Measurements from ENCODE around the gene ATP1B4. TPM values are rescaled to one million over a fixed set of nuclear protein-coding genes. Genes with fewer than 3 reads are reported as not detected.

The ATP1B4 gene
- total and polyA plus RNA-seq, 2 donors (not counting 1 experiment from before 2014, with no cell fraction given) = not detected

- DNase-seq (ENCODE audit: low read depth in 2 of 2) = peak in 1 of 2 donors; percentile 55
- Histone ChIP-seq H3K36me3 (ENCODE audit: control insufficient read depth, insufficient read depth, low read length) (no peaks in the 10 kb centered on the region), H3K4me3 (replicated peaks in 1 of 4; ENCODE audit: control extremely low read depth in 1 of 4, insufficient read depth in 1 of 4, low read depth in 3 of 4, low read length in 4 of 4) (no peak overlapping the region), H3K4me2 (ENCODE audit: extremely low read depth, insufficient read depth, low read length) (no peak overlapping the region), H3K4me1 (ENCODE audit: control insufficient read depth, extremely low read depth, insufficient read depth, low read length) (no peaks in the 10 kb centered on the region), H2AFZ (ENCODE audit: low read length) (no peak overlapping the region), H3K9me3 (ENCODE audit: control insufficient read depth, insufficient read depth, low read depth, low read length) (no peaks in the 10 kb centered on the region), H4K20me1 (ENCODE audit: control insufficient read depth, extremely low read depth, insufficient read depth, low read length) (no peaks in the 10 kb centered on the region), H3K27me3 (ENCODE audit: control insufficient read depth, insufficient read depth, low read length) (no peaks in the 10 kb centered on the region), H3K79me2 (ENCODE audit: control insufficient read depth, insufficient read depth, low read length) (no peaks in the 10 kb centered on the region), H3K27ac (ENCODE audit: insufficient read depth, low read length) (no peak overlapping the region), H3K9ac (ENCODE audit: insufficient read depth, low read length) (no peak overlapping the region)
- no peak for TF ChIP-seq CTCF (conservative IDR thresholded peaks at IDR 0.05 in 1 of 2, IDR thresholded peaks at IDR 0.05 in 1 of 2; ENCODE audit: low read depth in 1 of 2, low read length in 2 of 2)
- TF ChIP-seq EZH2 (IDR thresholded peaks at IDR 0.05; ENCODE audit: low read length, missing control alignments) = no peak
Measured at GRCh38 chrX:120316587-120317283, 45.2 kb upstream of the ATP1B4 start.

GRCh38 chrX:120318411-120318810 lies 43.5 kb upstream of the ATP1B4 start:
- no peaks in the 10 kb centered on the region for H3K79me2 ChIP-seq (ENCODE audit: control insufficient read depth, insufficient read depth, low read length)
- H4K20me1 ChIP-seq (ENCODE audit: control insufficient read depth, extremely low read depth, insufficient read depth, low read length) = no peaks in the 10 kb centered on the region
- no peak overlapping the region for H3K4me3 ChIP-seq (replicated peaks in 1 of 4; ENCODE audit: control extremely low read depth in 1 of 4, insufficient read depth in 1 of 4, low read depth in 3 of 4, low read length in 4 of 4)
- no peak overlapping the region for H3K4me2 ChIP-seq (ENCODE audit: extremely low read depth, insufficient read depth, low read length)
- DNase-seq (ENCODE audit: low read depth in 2 of 2) = no peak
- no peaks in the 10 kb centered on the region for H3K36me3 ChIP-seq (ENCODE audit: control insufficient read depth, insufficient read depth, low read length)
- no peaks in the 10 kb centered on the region for H3K27me3 ChIP-seq (ENCODE audit: control insufficient read depth, insufficient read depth, low read length)
- H3K4me1 ChIP-seq (ENCODE audit: control insufficient read depth, extremely low read depth, insufficient read depth, low read length) = no peaks in the 10 kb centered on the region
- no peak overlapping the region for H2AFZ ChIP-seq (ENCODE audit: low read length)
- TF ChIP-seq CTCF (conservative IDR thresholded peaks at IDR 0.05 in 1 of 2, IDR thresholded peaks at IDR 0.05 in 1 of 2; ENCODE audit: low read depth in 1 of 2, low read length in 2 of 2) (no peak), EZH2 (IDR thresholded peaks at IDR 0.05; ENCODE audit: low read length, missing control alignments) (no peak)
- no peak overlapping the region for H3K27ac ChIP-seq (ENCODE audit: insufficient read depth, low read length)
- H3K9ac ChIP-seq (ENCODE audit: insufficient read depth, low read length) = no peak overlapping the region
- H3K9me3 ChIP-seq (ENCODE audit: control insufficient read depth, insufficient read depth, low read depth, low read length) = no peaks in the 10 kb centered on the region

GRCh38 chrX:120321520-120322281 lies 40.2 kb upstream of the ATP1B4 start:
- Histone ChIP-seq H4K20me1 (ENCODE audit: control insufficient read depth, extremely low read depth, insufficient read depth, low read length) (no peaks in the 10 kb centered on the region), H3K4me3 (replicated peaks in 1 of 4; ENCODE audit: control extremely low read depth in 1 of 4, insufficient read depth in 1 of 4, low read depth in 3 of 4, low read length in 4 of 4) (no peak overlapping the region), H3K79me2 (ENCODE audit: control insufficient read depth, insufficient read depth, low read length) (no peaks in the 10 kb centered on the region), H3K4me2 (ENCODE audit: extremely low read depth, insufficient read depth, low read length) (no peak overlapping the region), H3K9me3 (ENCODE audit: control insufficient read depth, insufficient read depth, low read depth, low read length) (no peaks in the 10 kb centered on the region), H3K9ac (ENCODE audit: insufficient read depth, low read length) (no peak overlapping the region), H2AFZ (ENCODE audit: low read length) (no peak overlapping the region), H3K27ac (ENCODE audit: insufficient read depth, low read length) (no peak overlapping the region), H3K36me3 (ENCODE audit: control insufficient read depth, insufficient read depth, low read length) (no peaks in the 10 kb centered on the region), H3K27me3 (ENCODE audit: control insufficient read depth, insufficient read depth, low read length) (no peaks in the 10 kb centered on the region), H3K4me1 (ENCODE audit: control insufficient read depth, extremely low read depth, insufficient read depth, low read length) (no peaks in the 10 kb centered on the region)
- TF ChIP-seq CTCF (conservative IDR thresholded peaks at IDR 0.05 in 1 of 2, IDR thresholded peaks at IDR 0.05 in 1 of 2; ENCODE audit: low read depth in 1 of 2, low read length in 2 of 2) = no peak
- no peak for TF ChIP-seq EZH2 (IDR thresholded peaks at IDR 0.05; ENCODE audit: low read length, missing control alignments)
- no peak for DNase-seq (ENCODE audit: low read depth in 2 of 2)
